NB4 (cell line): Measurements from ENCODE around the gene TMEM120B.

Experiments
- DNase-seq: peaks from one replicate; pipeline ENCODE4 v3.0.0; 2010; ENCODE audit warnings: low read depth
- H3K4me3 ChIP-seq: one replicate; pipeline ENCODE4 v1.5.1; 2011; ENCODE audit warnings: mild to moderate bottlenecking, low read depth, low read length, moderate library complexity
- CTCF ChIP-seq: IDR thresholded peaks from one replicate; pipeline ENCODE4 v1.5.1; 2012; ENCODE audit warnings: low read depth, low read length
- MAX ChIP-seq: IDR thresholded peaks from 2 replicates; pipeline ENCODE4 v1.6.1; 2011; ENCODE audit warnings: low read depth, low read length
- MYC ChIP-seq: IDR thresholded peaks from 2 replicates; pipeline ENCODE4 v1.6.1; 2011; ENCODE audit warnings: low read depth, low read length
- POLR2A ChIP-seq: IDR thresholded peaks from 2 replicates; pipeline ENCODE4 v1.6.1; 2011; ENCODE audit warnings: mild to moderate bottlenecking; ENCODE audit not compliant: insufficient read length; ENCODE audit errors: extremely low read depth

Gene TMEM120B

GRCh38 chr12:121829250-121829918 lies 116.8 kb downstream of the TMEM120B start:
- no peak for TF ChIP-seq MYC
- TF ChIP-seq MAX, result no peak
- no peak for TF ChIP-seq POLR2A
- no peak for TF ChIP-seq CTCF
- H3K4me3 ChIP-seq, result no peak overlapping the region
- no peak for DNase-seq

- no peak overlapping the region for H3K4me3 ChIP-seq
- TF ChIP-seq MAX, result no peak
- no peak for TF ChIP-seq CTCF
- no peak for TF ChIP-seq POLR2A
- TF ChIP-seq MYC, result no peak
- no peak for DNase-seq
These were observed 117.6 kb downstream of the TMEM120B start for GRCh38 chr12:121830134-121830533.

GRCh38 chr12:121830588-121831265 lies 118.2 kb downstream of the TMEM120B start:
- DNase-seq, result no peak
- H3K4me3 ChIP-seq, result no peak overlapping the region
- no peak for TF ChIP-seq MAX
- TF ChIP-seq MYC, result no peak
- TF ChIP-seq POLR2A, result no peak
